IPS-NIHi7 (cell line): ENCODE results near the gene MYLK4.

ENCODE experiments used
- DNase-seq: peaks from one replicate; pipeline ENCODE4 v3.0.0; 2012; ENCODE audit warnings: mixed read lengths; ENCODE audit errors: extremely low spot score

MYLK4 gene

DNA sequence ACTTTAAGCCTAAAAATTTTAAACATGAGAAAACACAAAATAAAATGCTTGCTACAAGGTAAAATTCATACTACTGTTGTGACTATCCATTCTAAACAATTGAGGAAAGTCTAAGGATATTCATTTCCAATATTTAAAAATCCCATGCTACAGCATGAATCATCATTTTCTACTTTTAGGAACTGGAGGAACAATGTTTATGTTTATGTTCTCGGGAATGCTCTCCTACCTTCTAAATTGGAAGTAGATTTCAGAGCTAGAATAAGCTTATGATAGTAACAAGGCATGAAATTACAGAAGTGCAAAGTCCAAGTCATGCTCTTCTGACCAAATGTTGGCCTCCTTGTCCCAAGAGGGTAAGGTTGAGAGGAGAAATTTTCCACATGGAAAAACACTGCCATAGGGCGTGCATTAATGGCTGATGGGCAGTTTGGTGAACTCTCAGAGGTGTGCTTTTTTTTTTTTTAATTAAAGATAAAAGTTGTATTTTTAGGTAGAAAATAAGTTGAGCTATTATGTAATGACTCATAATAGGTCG lies 6.0 kb upstream of the MYLK4 start:
- DNase-seq: no peak

DNA sequence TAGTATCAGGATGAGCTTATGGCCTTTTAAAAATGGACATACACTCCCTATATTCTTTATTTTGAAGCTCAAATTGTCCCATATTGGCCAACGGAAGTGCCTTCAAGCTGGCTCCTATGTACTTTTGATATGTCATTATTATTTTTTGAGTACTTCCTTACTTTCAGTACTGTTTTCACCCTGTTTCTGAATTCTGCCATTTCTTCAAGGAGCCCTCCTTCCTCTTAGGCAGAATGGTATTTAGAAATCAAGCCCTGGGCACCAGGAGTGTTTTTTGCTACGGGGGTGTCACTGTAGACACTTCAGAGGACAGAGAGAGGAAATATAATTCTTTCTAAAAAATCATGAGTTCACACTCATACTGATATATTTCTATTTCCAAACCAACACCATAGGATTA lies 5.5 kb upstream of the MYLK4 start:
- no peak for DNase-seq

DNA sequence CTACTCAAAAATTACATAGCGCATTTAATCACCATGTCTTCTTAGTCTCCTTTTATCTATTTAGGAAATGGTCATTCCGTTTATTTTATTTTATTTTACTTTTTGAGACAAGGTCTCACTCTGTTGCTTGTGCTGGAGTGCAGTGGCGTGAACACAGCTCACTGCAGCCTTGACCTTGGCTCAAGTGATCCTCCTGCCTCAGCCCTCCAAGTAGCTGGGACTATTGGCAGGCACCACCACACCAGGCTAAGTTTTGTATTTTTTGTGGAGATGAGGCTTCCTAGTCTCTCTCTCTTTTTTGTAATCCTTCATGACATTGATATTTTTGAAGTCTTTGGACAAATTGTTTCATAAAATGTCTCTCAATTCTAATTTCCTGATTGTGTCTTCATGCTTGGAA lies 4.7 kb upstream of the MYLK4 start:
- DNase-seq: no peak

DNA sequence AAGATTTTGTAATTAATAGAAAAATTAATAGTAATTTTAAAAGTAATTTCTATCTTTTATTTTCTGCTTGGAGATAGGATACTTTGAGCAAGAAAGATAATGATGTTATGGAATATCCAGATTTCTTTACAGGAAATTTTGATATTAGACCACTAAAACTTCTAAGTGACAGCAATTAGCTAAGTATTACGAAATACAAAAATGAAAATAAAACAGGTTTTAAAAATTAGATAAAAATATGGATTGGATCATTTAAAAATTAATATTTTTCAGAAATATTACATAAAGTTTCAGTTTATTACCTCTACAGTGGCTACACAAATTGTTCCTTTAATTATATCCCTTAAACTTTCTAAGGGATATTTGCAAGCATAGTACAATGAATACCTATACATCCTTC lies 4.2 kb upstream of the MYLK4 start:
- DNase-seq: no peak

DNA sequence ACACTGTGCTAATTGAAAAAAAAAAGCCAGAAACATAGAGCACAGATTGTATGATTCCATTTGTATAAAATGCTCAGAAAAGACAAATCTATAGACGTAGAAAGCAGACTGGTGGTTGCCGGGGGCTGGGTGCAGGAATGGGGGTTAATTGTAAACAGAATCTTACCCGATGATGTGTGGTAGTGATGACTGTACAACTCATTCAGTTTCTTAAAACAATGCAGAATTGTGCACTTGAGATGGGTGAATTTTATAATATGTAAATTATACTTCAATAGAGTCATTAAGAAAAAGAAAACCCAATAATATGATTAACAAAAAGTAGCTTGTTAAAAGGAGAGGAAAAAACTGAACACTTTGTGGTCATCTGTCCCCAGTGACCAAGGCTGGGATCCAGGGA lies 3.7 kb upstream of the MYLK4 start:
- no peak for DNase-seq

DNA sequence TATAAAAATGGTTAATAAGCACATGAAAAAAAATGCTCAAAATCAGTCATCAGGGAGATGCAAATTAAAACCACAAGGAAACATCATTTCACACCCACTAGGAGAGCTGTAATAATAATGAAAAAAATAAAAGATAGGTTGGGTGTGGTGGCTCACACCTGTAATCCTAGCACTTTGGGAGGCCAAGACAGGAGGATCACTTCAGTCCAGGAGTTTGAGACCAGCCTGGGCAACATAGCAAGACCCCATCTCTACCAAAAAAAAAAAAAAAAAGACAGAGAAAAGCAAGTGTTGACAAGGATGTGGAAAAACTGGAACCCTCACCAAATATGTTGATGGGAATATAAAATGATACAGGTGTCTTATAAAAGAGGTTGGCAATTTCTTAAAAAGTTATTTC lies 3.0 kb upstream of the MYLK4 start:
- no peak for DNase-seq

DNA sequence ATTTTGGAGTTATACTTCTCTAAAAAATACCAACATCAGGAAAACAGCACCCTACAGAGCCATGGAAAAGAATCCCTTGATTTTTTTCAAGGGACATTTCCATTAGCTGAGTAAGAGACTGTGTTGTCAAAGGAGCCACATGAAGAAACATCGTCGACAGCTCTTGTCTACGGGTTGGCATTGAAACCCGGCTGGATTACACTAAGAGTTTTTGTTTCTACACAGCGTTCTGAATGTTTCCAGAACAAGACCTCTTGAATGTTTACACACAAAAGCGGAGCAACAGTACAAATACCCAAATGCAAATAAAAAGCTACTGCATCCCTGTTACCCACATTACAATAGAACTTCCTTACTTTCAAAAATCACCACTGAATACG lies 2.4 kb upstream of the MYLK4 start:
- no peak for DNase-seq

DNA sequence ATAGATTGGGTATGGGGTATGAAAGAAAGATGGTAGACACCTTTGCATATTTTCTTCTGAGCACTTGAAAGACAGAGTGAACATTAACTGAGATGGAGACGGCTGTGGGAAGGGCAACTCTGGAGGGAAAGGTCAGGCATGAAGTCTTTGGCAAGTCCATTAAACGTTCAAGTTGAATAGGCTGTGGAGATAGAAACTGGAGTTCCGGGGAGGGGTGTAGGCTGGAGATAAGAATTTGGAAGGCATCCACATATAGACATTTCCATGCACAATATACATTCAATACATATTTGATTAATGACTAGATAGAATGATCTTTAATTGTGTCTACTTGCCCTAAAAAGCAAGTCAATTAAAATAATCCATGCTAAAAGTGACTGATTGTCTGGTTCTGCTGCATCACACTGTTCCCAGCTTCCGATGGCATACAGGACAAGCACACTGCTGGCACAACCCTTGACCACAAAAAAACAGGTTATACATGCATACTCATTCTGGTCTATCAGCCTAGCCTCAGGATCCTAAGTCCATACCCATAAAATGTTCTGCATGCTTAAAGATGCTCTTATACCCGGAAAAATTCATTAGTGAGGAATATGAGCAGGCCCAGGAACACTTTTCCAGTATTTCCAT lies 1.9 kb upstream of the MYLK4 start:
- DNase-seq: no peak

DNA sequence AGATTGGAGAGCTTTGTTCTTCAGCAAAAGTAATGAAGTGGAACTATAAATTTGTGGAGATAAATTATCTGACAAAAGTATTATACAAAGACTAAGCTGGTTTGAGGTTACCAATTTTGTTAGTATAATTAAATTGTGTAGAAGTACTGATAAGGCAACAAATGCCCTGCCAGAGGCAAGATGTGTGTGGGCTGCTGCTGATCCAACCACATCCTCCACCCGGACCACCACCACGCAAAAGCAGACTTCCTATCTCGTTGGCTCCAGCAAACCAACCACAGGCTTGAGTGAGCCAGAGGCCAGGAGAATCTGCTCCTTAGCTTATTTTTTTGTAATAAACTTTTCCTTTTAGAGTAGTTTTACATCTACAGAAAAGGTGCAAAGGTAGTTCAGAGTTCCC lies 1.1 kb upstream of the MYLK4 start:
- no peak for DNase-seq

DNA sequence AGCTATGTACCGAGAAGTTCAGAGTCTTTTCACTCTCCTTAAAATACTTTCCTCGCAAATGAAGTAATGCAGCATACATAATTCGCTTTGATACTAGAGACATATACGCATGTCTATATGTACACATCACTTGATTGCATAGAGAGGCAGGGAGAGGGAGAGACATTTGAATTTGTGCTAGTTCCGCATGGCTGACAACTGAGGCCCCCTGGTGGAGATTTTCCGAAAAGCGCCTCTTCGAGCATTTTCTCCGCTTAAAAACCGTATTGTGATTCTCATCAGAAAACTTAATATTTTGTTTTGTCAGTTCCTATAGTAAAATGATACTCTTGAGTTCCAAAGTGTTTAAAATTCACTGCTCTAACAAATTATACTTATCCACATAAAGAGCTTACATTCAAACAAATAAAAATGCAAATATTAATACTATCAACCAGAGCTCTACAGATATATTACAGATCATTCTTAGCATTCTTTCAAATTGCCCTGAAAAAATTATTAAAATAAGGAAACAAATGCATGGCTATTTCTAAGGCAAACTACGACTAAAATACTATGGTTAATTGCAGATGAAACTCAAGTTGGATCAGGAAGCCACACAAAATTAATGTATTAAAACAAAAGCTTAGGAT lies 637 bp downstream of the MYLK4 start:
- DNase-seq: peak; percentile 50

DNA sequence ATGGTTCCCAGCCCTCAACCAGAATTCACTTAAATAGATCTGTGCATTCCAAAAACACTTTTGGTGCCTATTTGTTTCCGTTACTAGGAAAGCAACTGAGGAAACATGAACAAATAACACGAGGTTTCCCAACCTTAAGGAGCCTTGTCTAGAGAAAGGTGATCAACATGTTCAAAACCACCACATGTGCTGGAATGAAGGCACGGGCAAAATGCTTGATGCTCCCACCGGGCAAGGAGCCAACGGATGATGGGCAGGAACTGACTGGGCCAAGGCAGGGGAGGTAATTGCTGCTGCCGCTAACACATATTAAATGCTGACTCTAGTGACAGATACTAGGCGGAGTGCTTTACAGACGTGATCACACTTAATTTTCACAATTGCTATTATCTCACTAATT lies 2.5 kb downstream of the MYLK4 start:
- DNase-seq: no peak

DNA sequence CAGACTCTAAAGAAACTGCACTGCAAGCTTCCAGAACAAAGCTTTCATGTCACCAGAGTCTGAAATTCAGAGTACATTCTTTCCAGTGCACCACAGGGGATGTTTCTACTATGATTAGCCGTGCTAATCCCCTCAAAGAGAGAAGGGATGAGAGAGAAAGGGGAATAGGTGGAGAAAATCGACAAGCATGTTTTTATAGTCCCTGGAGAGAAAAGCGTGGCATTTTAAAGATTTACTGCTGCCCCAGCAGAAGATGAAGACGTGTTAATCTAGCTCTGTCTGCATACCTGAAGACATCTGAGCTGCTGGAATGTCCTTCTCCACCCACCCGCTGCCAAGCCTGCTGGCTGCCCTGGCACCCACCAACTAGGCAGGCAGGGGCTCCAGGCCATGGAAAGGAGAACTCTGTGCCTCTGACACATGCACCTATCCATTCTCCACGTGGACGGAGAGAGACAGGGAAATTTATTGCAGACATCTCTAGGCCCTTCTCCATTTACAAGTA lies 4.1 kb downstream of the MYLK4 start:
- DNase-seq: no peak

DNA sequence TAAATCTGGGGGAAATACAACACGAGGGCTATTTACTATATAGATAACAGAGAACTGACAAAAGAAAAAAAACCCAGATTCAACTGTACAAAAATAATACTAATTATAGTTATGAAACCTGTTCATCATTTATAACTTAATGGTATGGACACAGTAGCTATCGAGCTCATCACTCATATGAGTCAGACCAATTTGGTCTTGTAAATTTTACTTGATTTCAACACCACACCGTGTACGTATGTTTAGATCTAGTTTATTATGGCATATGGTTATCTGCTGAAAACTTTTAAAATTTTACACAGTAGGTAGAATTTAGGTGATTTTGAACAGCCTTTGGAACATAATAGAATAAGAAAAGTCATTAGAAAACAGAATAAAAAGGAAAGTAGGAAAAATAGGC lies 5.5 kb downstream of the MYLK4 start:
- no peak for DNase-seq

DNA sequence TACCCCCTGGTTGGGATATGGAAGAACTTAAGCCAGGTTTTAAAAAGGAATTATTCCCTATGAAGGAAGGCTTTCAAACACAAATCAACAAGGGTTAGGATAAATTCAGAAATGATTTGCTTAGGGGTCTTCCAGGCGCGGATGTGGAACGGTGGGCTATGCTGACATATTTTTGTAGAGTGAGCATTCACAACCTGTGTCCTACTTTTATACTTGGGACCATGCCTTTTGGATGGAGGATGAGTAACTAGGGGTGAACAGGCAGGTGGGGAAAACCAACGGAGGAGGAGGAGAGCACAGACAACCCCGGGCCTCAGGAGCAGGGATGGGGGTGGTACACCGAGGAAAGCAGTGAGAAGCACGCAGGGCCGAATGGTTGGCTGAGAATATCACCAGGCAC lies 5.9 kb downstream of the MYLK4 start:
- DNase-seq: no peak

DNA sequence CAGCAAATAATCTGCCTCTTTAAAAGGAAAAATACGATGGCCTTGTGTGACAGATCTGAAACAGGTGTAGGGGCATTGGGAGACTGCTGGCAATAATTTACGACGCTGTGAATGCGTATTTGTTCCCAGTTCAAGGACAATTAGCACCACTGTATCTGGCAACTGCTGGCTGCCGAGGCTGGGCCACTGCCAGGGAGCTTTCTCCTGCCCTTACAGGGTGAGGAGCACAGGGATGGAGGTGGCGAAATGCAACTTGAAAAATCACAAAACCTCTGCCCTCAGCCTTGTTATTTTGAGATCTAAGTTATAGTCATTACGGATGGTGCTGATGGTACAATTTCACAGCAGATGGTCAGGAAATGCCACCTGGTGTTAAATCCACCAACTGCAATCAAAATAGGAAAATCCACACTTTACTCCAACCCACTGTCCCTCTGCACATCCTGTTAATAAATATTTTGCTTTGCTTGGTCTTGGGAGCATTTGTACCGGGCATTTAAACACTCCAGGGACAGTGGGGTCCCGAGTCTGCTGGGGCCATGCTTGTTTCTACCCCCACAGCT lies 6.4 kb downstream of the MYLK4 start:
- no peak for DNase-seq

DNA sequence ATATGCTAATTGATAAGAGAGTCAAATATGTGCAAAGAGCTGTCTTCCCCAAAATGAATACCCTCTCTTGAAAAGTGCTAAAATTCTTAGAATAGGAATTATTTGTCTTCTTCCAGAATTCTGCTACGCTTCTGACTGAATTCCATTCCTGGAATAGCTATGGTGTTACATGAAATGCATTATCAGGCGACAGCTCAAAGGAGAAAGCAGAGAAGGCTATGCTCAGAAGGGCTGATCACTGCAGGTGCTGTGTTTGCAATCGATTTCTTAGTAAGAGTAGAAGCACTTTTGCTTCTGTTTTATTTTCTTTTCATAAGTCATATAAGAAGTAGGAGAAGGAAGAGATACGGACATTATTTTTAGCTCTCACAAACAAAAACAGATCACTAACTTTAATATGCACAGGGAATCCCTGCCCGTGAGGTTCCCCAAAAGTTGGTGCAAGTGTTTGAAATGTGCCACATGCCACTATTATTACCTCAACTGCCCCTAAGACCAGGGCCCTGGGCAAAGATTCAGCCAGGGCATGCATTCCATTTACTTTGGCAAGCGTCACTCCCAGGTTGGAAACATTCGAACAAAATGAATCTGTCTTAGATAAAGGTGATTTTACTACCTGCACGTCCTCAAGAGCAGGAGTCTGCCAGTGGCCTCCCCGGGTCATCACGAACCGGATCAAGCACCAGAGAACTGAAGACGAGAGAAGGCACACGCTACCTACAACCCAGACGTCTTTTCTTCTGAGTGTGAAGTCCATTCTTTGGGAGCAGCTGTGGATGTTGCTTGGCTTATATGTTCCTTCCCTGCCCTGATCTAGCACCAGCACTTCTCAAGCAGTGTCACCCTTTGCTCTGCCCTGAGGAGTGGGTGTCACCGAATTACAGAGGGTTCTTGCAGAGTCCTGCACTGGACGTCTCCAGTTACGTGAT lies 7.2 kb downstream of the MYLK4 start:
- DNase-seq: no peak

DNA sequence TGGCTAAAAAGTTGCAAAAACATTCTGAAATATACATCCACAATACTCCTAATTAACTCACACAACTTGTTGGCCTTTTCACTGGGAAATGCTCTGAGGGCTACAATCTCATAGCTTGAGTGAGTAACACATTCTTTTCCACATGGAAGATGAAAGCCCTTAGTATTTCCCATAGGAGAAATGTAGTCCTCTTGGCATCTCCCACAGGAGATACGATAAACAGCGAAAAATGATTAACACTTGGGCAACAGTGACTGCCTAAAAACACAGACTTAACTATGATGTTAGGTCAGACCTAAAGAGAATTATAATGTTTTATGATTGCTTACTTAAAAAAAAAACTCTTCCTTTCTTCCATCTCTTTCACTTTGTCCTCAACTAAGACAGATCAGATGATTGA lies 9.0 kb downstream of the MYLK4 start:
- no peak for DNase-seq

DNA sequence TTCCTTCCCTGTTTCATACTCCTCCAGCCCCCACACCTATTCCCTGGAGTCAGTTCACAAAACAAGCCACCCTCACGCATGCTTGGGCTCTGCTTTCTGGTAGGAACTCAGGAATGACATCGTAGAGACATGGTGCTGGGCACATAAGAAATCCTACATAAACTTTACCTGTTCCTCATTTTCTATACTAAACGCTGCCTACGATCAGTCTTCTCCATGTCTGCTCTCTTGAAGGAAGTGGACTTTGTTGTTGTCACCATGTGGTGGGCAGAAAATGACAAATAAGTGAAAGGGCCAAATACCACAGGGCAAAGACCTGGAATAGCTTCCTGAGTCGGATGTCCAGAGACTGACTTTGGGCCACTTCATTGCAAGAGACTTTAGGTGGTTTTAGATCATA lies 10.1 kb downstream of the MYLK4 start:
- no peak for DNase-seq

DNA sequence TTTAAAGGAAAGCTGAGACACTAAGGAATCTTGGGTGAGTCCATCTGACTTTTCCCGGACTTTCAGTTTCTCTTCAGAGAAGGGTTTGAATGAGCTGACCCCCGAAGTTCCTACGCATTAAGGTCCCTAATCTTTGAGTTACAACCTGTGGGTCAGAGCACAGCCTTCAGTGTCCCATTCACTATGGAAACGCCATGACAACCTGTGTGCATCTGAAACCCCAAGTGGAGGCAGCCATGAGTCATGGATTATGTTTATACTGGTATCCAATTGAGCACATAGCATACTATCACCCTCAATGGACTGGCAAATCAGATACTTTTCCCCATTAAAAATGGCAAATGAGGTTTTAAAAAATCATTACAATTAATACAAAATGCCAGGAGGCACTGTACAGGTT lies 11.4 kb downstream of the MYLK4 start:
- no peak for DNase-seq

DNA sequence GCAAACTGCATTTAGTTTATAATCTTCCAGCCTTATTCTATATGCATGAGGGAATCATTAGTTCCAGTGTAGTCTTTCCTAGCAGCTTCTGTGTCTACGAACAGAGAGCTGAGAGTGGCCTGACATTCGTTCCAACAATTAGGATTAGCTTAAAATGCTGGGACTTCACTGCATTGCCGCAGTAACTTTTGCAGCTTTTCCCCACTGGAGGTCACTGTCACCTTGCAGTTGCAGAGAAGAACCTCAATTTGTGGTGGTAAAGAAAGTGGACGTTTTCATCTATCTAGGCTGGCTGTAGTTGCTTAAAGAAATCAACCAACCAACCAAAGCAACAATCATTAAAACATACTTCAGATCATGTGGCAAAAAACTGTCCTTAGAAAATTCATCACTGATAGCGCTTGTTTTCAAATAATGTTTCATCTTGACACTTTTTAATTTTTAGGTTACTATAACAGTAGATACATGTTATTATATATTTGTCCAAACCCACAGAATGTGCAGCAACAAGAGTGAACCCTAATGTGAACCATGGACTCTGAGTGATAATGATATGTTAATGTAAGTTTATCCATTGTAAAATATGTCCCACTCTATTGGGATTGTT lies 12.2 kb downstream of the MYLK4 start:
- DNase-seq: peak; percentile 63

DNA sequence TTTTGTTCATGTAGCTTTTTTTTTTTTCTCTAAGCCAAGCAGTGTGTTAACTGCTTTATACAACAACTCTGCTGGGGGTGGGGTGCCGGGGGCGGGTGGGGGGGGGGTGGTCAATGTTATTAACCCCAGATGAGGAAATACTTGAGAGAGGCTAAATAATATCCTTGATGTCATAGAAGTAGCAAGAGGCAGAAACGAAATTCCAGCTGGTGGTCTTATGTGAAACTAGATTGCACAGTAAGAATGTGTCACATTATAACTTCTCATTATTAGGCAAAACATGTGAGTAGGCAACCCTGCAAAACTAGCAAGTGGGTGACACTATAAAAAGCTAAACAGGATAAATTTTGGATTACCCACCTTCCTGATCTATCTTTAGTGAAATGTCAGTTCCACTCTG lies 12.8 kb downstream of the MYLK4 start:
- DNase-seq: no peak
